ENCODE results near the gene PGM5. TPM values are rescaled to one million over a fixed set of nuclear protein-coding genes. Genes with fewer than 3 reads are reported as not detected.
A peak's percentile ranks its signal among the peaks of the same experiment; 100 is the strongest.

The PGM5 gene
- total RNA-seq, 1 experiment from 2014 or later = 0.36 TPM

GRCh38 chr9:68495247-68495646 lies 138.8 kb downstream of the PGM5 start:
- DNase-seq (ENCODE audit: low read depth) = no peak

GRCh38 chr9:68496356-68496755 lies 139.9 kb downstream of the PGM5 start:
- DNase-seq (ENCODE audit: low read depth) = no peak

GRCh38 chr9:68497629-68498028 lies 141.2 kb downstream of the PGM5 start:
- DNase-seq (ENCODE audit: low read depth) = no peak

- no peak for DNase-seq (ENCODE audit: low read depth)
Measured at GRCh38 chr9:68498816-68499215, 142.4 kb downstream of the PGM5 start.

GRCh38 chr9:68500457-68501381 lies 144.3 kb downstream of the PGM5 start:
- peak; percentile 81 for DNase-seq (ENCODE audit: low read depth)

- no peak for DNase-seq (ENCODE audit: low read depth)
Measured at GRCh38 chr9:68502279-68502678, 145.9 kb downstream of the PGM5 start.

GRCh38 chr9:68505681-68506409 lies 149.4 kb downstream of the PGM5 start:
- no peak for DNase-seq (ENCODE audit: low read depth)

GRCh38 chr9:68506551-68506950 lies 150.1 kb downstream of the PGM5 start:
- DNase-seq (ENCODE audit: low read depth) = no peak

- peak; percentile 15 for DNase-seq (ENCODE audit: low read depth)
Measured at GRCh38 chr9:68507130-68507805, 150.9 kb downstream of the PGM5 start.

- no peak for DNase-seq (ENCODE audit: low read depth)
Measured at GRCh38 chr9:68507806-68508145, 151.4 kb downstream of the PGM5 start.

- DNase-seq (ENCODE audit: low read depth) = no peak
Measured at GRCh38 chr9:68508547-68508946, 152.1 kb downstream of the PGM5 start.

GRCh38 chr9:68509689-68510088 lies 153.3 kb downstream of the PGM5 start:
- DNase-seq (ENCODE audit: low read depth) = no peak

- DNase-seq (ENCODE audit: low read depth) = no peak
Measured at GRCh38 chr9:68513385-68513784, 157.0 kb downstream of the PGM5 start.

- no peak for DNase-seq (ENCODE audit: low read depth)
Measured at GRCh38 chr9:68513981-68514380, 157.6 kb downstream of the PGM5 start.

GRCh38 chr9:68515326-68516017 lies 159.1 kb downstream of the PGM5 start:
- DNase-seq (ENCODE audit: low read depth) = no peak

- DNase-seq (ENCODE audit: low read depth) = no peak
Measured at GRCh38 chr9:68522131-68522530, 165.7 kb downstream of the PGM5 start.

GRCh38 chr9:68522954-68523353 lies 166.5 kb downstream of the PGM5 start:
- DNase-seq (ENCODE audit: low read depth) = no peak

GRCh38 chr9:68523367-68523936 lies 167.0 kb downstream of the PGM5 start:
- no peak for DNase-seq (ENCODE audit: low read depth)

GRCh38 chr9:68530618-68531017 lies 174.2 kb downstream of the PGM5 start:
- DNase-seq (ENCODE audit: low read depth) = no peak

- no peak for DNase-seq (ENCODE audit: low read depth)
Measured at GRCh38 chr9:68532131-68532530, 175.7 kb downstream of the PGM5 start.

- DNase-seq (ENCODE audit: low read depth) = no peak
Measured at GRCh38 chr9:68533678-68534077, 177.3 kb downstream of the PGM5 start.
